SK-N-MC (cell line): ENCODE data around the gene BBS4.

Experiments used
- EZH2 ChIP-seq: fragments of 200-600 bp; sonication (generic); IDR thresholded peaks from one replicate; pipeline ENCODE4 v1.6.1; 2017; ENCODE audit warnings: antibody characterized with exemption
- POLR2AphosphoS5 ChIP-seq: IDR thresholded peaks from 2 replicates; pipeline ENCODE4 v1.6.1; 2012; ENCODE audit warnings: mild to moderate bottlenecking, low read depth, low read length, borderline replicate concordance

- TF ChIP-seq EZH2: no peak
- TF ChIP-seq POLR2AphosphoS5: no peak
These were observed 80.0 kb downstream of the BBS4 start for GRCh38 chr15:72766025-72766424.
